Mammary epithelial cell (primary cell): Measurements from ENCODE around the gene TMEM200C.

Experiments
- CTCF ChIP-seq, 2 donors: IDR thresholded peaks in 1 of 2; conservative IDR thresholded peaks in 1 of 2; 2 replicates each; pipeline ENCODE4 v1.5.1; 2011 to 2012; ENCODE audit warnings: inconsistent platforms in 2 of 2, low read length in 2 of 2, mild to moderate bottlenecking in 2 of 2, control low read depth in 1 of 2, low read depth in 1 of 2; ENCODE audit not compliant: insufficient read depth in 1 of 2; ENCODE audit errors: extremely low read depth in 1 of 2
- EZH2 ChIP-seq: IDR thresholded peaks from 2 replicates; pipeline ENCODE4 v1.6.1; 2012; ENCODE audit warnings: low read length, inconsistent platforms, borderline replicate concordance

- TF ChIP-seq EZH2 (peak; percentile 58), CTCF (conservative IDR thresholded peaks at IDR 0.05 in 1 of 2, IDR thresholded peaks at IDR 0.05 in 1 of 2; ENCODE audit: extremely low read depth in 1 of 2, insufficient read depth in 1 of 2, low read depth in 1 of 2, low read length in 2 of 2) (no peak)
Observed at GRCh38 chr18:5895876-5896740, 786 bp upstream of the TMEM200C start.
